ENCODE measurements around the gene POMC.
A peak's percentile ranks its signal among the peaks of the same experiment; 100 is the strongest.
"Not testable (repeated sequence)": the region's sequence is repeated elsewhere in the genome, so short reads cannot be mapped to it uniquely, and the experiment has no call there.

Gene POMC

DNA sequence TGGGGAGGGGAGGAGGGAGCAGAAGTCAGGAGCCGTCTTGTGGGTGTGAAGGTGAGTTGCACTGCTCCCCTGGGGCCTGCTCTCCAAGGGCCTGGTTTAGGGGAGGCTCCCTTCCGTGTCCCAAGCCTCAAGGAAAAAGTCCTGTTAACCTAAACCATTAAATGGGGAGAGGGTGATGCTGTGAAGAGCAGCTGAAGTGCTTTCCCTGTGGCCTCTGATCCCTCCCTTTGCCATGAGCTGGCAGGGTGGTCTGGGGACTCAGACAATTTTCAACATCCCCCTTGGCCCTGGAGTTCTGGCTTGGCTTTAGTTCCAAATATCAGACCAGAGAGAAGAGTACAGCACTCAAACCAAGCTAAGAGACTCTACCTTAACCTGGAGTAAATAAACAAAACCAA is 692 bp upstream of the POMC start:
- TF ChIP-seq POLR2A (IDR thresholded peaks at IDR 0.05; ENCODE audit: extremely low read depth, insufficient read length) (no peak), MYC (IDR thresholded peaks at IDR 0.05; ENCODE audit: low read depth, low read length) (no peak)
- TF ChIP-seq, protein P1, sequence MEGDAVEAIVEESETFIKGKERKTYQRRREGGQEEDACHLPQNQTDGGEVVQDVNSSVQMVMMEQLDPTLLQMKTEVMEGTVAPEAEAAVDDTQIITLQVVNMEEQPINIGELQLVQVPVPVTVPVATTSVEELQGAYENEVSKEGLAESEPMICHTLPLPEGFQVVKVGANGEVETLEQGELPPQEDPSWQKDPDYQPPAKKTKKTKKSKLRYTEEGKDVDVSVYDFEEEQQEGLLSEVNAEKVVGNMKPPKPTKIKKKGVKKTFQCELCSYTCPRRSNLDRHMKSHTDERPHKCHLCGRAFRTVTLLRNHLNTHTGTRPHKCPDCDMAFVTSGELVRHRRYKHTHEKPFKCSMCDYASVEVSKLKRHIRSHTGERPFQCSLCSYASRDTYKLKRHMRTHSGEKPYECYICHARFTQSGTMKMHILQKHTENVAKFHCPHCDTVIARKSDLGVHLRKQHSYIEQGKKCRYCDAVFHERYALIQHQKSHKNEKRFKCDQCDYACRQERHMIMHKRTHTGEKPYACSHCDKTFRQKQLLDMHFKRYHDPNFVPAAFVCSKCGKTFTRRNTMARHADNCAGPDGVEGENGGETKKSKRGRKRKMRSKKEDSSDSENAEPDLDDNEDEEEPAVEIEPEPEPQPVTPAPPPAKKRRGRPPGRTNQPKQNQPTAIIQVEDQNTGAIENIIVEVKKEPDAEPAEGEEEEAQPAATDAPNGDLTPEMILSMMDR (IDR thresholded peaks at IDR 0.05; ENCODE audit: low read depth, low read length) = no peak
- TF ChIP-seq, protein P2, sequence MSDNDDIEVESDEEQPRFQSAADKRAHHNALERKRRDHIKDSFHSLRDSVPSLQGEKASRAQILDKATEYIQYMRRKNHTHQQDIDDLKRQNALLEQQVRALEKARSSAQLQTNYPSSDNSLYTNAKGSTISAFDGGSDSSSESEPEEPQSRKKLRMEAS (IDR thresholded peaks at IDR 0.05; ENCODE audit: low read depth, low read length) = no peak
- no peak overlapping the region for H3K4me3 ChIP-seq (ENCODE audit: low read depth, low read length)
- DNase-seq (ENCODE audit: low read depth) = no peak

DNA sequence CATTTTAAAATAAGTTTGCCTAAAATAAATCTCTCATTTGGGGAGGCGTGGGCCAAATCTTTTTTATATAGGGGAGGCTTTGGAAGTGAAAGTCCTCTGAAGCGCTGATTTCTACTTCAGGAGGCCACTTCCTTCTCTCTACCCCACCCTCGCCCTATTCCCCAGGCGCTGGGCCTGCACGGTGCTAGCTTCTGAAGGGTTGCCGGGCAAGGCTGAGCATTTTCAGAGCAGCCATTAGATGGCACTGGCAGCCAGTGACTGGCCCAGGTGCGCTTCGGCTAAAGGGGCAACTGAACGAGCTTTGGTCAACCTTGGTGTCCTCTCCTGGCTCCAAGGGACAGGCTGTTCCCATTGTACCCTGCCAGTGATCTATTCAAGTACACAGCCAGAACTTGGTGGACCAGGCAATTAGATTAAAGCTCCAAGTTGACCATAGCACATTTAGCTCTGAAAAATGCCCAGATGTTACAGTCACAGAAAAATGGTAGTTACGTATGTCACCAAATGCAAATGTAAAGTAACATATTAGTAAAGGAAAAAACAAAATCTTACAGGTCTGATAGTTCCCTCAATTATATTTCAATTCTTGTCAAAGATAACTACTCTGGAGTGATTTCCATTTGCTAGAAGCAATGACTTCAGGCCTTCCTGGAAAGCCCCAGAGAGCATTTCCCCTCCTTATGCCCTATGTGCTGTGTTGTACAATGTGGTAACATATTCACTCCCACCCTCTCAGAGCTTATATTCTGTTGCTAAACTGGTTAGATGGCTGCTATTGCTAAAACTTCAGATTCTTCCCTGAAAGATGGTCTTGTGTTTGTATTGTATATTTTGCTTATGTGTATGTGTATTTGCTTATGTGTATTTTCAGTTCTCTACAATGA is 2.1 kb downstream of the POMC start:
- DNase-seq (ENCODE audit: low read depth) = peak; percentile 88
- H3K4me3 ChIP-seq (ENCODE audit: low read depth, low read length) = no peak overlapping the region
- TF ChIP-seq POLR2A (IDR thresholded peaks at IDR 0.05; ENCODE audit: extremely low read depth, insufficient read length) = no peak
- TF ChIP-seq MYC (IDR thresholded peaks at IDR 0.05; ENCODE audit: low read depth, low read length) = no peak; the same call in 1 of the 2 replicates
- TF ChIP-seq, protein P1 (IDR thresholded peaks at IDR 0.05; ENCODE audit: low read depth, low read length) = peak; percentile 72
- TF ChIP-seq, protein P2 (IDR thresholded peaks at IDR 0.05; ENCODE audit: low read depth, low read length) = no peak

DNA sequence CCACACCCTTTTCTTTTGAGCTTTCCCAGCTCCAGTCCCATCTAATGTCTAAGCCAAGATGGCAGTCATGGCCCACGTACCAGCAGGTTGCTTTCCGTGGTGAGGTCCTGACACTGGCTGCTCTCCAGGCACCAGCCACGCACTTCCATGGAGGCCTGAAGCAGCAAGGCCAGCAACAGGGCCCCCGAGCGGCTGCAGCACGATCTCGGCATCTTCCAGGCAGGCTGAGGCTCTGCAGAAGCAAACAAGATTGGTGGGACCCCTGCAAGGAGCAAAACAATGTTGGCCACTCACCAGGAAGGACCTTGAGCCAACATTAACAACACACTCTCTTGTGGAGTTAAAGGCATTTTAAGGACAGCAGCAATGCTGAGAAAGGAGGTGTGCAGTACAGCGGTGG is 3.8 kb downstream of the POMC start:
- TF ChIP-seq, protein P1 (IDR thresholded peaks at IDR 0.05; ENCODE audit: low read depth, low read length) = no peak
- TF ChIP-seq, protein P2 (IDR thresholded peaks at IDR 0.05; ENCODE audit: low read depth, low read length) = no peak
- TF ChIP-seq POLR2A (IDR thresholded peaks at IDR 0.05; ENCODE audit: extremely low read depth, insufficient read length) (no peak), MYC (IDR thresholded peaks at IDR 0.05; ENCODE audit: low read depth, low read length) (no peak)
- no peak for DNase-seq (ENCODE audit: low read depth)
- no peak overlapping the region for H3K4me3 ChIP-seq (ENCODE audit: low read depth, low read length)

DNA sequence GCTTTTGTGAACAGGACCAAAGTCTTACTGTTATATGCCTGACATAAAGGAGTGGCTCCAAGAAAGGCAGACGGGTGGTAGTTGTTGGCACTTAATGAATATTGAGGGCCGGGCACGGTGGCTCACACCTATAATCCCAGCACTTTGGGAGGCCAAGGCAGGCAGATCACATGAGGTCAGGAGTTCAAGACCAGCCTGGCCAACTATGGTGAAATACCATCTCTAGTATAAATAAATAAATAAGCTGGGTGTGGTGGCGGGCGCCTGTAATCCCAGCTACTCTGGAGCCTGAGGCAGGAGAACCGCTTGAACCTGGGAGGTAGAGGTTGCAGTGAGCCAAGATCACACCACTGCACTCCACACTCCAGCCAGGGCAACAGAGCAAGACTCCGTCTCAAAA is 6.3 kb downstream of the POMC start:
- not testable (repeated sequence) for H3K4me3 ChIP-seq (ENCODE audit: low read depth, low read length); DNase-seq (ENCODE audit: low read depth)

DNA sequence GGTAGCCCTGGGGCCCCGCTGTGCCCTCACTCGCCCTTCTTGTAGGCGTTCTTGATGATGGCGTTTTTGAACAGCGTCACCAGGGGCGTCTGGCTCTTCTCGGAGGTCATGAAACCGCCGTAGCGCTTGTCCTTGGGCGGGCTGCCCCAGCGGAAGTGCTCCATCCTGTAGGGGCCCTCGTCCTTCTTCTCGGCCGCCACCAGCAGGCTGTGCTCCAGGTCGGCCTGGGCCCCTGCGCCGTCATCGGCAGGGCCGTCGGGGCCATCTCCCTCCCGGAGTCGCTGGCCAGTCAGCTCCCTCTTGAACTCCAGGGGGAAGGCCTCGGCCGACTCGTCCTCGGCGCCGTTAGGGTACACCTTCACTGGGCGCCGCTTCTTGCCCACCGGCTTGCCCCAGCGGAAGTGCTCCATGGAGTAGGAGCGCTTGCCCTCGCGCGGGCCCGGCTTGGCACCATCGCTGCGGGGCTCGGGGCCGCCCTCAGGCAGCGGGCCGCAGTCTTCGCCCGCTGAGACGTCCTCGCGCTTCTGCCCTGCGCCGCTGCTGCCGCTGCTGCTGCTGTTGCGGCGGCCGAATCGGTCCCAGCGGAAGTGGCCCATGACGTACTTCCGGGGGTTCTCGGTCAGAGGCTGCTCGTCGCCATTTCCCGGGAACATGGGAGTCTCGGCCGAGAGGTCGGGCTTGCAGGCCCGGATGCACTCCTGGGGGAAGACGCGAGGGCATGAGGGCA is 7.2 kb downstream of the POMC start:
- H3K4me3 ChIP-seq (ENCODE audit: low read depth, low read length) = no peak overlapping the region
- no peak for DNase-seq (ENCODE audit: low read depth)
- TF ChIP-seq, protein P1 (IDR thresholded peaks at IDR 0.05; ENCODE audit: low read depth, low read length) = no peak
- TF ChIP-seq MYC (IDR thresholded peaks at IDR 0.05; ENCODE audit: low read depth, low read length) = no peak
- TF ChIP-seq POLR2A (IDR thresholded peaks at IDR 0.05; ENCODE audit: extremely low read depth, insufficient read length) = no peak
- TF ChIP-seq, protein P2 (IDR thresholded peaks at IDR 0.05; ENCODE audit: low read depth, low read length) = no peak

DNA sequence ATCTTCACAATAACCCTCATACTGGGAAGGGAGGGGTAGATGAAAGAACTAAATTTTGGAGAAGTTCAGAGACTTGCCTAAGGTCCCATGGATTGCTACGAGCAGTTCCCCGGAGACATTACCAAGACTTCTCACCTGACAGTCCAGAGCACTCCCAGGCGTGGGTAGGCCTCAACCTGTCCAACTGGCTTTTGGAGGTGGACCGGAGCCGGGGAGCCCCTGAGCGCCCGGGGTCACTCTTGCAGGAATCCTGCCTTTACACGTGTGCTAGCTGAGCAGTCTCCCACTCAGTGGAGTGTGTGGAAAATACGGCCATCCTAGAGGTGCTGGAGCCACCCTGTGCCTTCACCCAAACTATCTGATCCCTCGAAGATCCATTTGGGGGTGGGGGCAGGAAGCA is 8.0 kb downstream of the POMC start:
- DNase-seq (ENCODE audit: low read depth) = no peak
- TF ChIP-seq, protein P2 (IDR thresholded peaks at IDR 0.05; ENCODE audit: low read depth, low read length) = no peak
- TF ChIP-seq, protein P1 (IDR thresholded peaks at IDR 0.05; ENCODE audit: low read depth, low read length) = no peak
- TF ChIP-seq POLR2A (IDR thresholded peaks at IDR 0.05; ENCODE audit: extremely low read depth, insufficient read length) (no peak), MYC (IDR thresholded peaks at IDR 0.05; ENCODE audit: low read depth, low read length) (no peak)
- H3K4me3 ChIP-seq (ENCODE audit: low read depth, low read length) = no peak overlapping the region
